Measurements from ENCODE around the gene TCF7. TPM values are rescaled to one million over a fixed set of nuclear protein-coding genes. Genes with fewer than 3 reads are reported as not detected.

The TCF7 gene
- total and polyA plus RNA-seq, 4 donors, result 1.3 to 2.7 (median 2.2) TPM

- Histone ChIP-seq H3K36me3 (ENCODE audit: control insufficient read depth in 4 of 4, insufficient read depth in 3 of 4, low read depth in 1 of 4, low read length in 3 of 4) (peaks cover 10 to 59% (median 55%) of the 10 kb centered on the region in 4 donors), H3K27ac (ENCODE audit: low read depth in 1 of 2, low read length in 2 of 2) (no peak overlapping the region), H3K27me3 (ENCODE audit: control insufficient read depth in 4 of 4, insufficient read depth in 4 of 4, low read length in 3 of 4) (no peaks in the 10 kb centered on the region), H3K4me1 (ENCODE audit: control insufficient read depth in 4 of 4, insufficient read depth in 4 of 4, low read length in 3 of 4) (no peaks in the 10 kb centered on the region), H3K9ac (ENCODE audit: low read depth in 1 of 2, low read length in 2 of 2) (no peak overlapping the region), H3K9me3 (ENCODE audit: control insufficient read depth in 4 of 4, low read length in 3 of 4) (no peaks in the 10 kb centered on the region), H3K4me3 (ENCODE audit: low read depth in 1 of 3, low read length in 3 of 3) (no peak overlapping the region)
- WGBS, result 97% methylated on average over 5 of the region's 5 CpGs
- TF ChIP-seq HNF4A (conservative IDR thresholded peaks at IDR 0.05) (no peak), RAD21 (IDR thresholded peaks at IDR 0.05) (no peak), SP1 (IDR thresholded peaks at IDR 0.05) (no peak), NR2F2 (IDR thresholded peaks at IDR 0.05) (no peak), JUND (IDR thresholded peaks at IDR 0.05) (no peak), RXRA (IDR thresholded peaks at IDR 0.05) (no peak), EGR1 (IDR thresholded peaks at IDR 0.05; ENCODE audit: low read depth in 2 of 2) (no peak), TAF1 (conservative IDR thresholded peaks at IDR 0.05) (no peak), ATF3 (IDR thresholded peaks at IDR 0.05) (no peak), FOXA2 (IDR thresholded peaks at IDR 0.05) (no peak), GABPA (IDR thresholded peaks at IDR 0.05 in 1 of 2, conservative IDR thresholded peaks at IDR 0.05 in 1 of 2) (no peak), ZBTB33 (IDR thresholded peaks at IDR 0.05) (no peak), REST (IDR thresholded peaks at IDR 0.05) (no peak), CTCF (IDR thresholded peaks at IDR 0.05; ENCODE audit: low read depth, low read length, missing input control) (no peak), YY1 (IDR thresholded peaks at IDR 0.05) (no peak), HNF4G (IDR thresholded peaks at IDR 0.05) (no peak), MAX (IDR thresholded peaks at IDR 0.05) (no peak), FOXA1 (IDR thresholded peaks at IDR 0.05) (no peak)
- no peak for DNase-seq (ENCODE audit: low spot score)
These were observed 48.1 kb downstream of the TCF7 start for GRCh38 chr5:134162592-134162991.

Data from liver (tissue), 9 donors.